ENCODE data around the gene SLAMF9.

The SLAMF9 gene

DNA sequence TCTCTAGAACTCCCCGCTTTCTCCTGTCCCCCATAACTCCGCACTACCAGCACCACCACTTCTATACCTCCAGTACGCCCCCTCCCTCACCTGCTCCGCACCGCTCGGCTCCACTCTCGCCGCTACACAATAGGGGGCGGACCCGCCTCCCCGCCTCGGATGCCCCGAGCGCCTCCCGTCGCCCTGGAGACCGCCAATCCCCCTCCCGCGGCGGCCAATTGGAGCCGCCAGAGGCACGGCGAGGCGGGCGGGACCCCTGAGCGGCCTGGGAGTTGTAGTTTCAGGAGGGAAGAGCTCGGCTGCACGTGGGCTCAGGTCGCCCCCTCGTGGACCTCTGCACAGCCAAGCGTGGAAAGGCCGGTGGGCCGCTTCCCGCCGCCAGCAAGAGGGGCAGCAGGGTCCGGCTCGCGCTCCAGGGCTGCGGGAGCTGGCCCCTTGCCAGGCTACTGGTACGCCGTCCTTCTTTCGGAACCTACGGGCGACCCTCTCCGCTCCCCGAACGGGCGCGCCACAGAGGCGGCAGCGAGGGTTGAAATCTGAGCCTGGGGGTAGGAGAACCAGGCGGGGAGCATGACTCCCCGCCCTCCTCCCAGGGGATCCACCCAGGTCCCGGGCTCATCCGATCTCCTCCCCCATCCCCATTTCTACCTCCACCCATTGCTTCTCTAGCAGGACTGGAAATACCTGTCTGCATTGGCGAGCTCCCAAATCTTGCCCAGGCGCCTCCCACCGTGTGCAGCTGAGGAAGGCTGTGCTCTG is 8.4 kb downstream of the SLAMF9 start, which contains the start of gene IGSF9:
TSS of gene IGSF9 (minus strand) at position 131 of the 759 bp plus-strand sequence. CDS start 2,159 bp downstream, outside the sequence.
- peak; percentile 79 for DNase-seq (ENCODE audit: low spot score)

DNA sequence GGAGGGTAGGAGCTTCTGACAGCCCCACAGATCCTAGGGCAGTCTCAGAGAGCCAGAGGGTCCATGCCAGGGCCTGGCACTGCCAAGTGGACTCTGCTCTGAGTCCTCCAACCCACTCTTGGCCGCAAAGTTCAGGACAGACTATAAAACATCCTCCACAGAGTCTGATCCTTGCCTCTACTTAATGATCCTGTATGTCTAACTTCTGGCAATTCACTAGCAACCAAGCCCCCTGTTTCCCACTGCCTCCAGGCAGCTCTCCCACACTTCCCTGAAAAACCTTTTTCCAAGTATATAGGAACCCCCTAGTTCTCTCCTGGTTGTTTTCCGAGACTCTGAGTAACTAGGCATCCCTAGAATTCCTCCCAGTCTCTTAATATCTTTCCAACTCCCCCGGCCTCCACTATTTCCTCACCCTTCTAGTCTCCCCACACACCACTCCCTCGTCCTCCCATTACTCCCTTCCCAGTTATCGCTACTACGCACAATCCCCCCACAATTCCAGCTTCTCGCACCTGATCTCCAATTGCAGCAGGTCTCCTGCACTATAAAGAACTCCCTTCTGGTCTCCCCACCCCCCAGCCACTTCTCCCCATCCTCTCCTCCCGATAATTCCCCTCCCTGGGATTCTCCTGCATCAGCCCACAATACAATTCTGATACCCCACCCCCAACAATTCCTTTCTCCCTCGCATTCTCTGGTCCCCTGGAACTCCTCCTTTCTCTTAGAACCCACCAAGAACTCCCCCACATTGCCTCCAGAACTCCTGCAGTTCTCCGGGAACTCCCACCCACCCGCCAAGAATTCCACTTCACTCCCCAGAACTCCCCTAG is 9.2 kb downstream of the SLAMF9 start:
- DNase-seq (ENCODE audit: low spot score): no peak

DNA sequence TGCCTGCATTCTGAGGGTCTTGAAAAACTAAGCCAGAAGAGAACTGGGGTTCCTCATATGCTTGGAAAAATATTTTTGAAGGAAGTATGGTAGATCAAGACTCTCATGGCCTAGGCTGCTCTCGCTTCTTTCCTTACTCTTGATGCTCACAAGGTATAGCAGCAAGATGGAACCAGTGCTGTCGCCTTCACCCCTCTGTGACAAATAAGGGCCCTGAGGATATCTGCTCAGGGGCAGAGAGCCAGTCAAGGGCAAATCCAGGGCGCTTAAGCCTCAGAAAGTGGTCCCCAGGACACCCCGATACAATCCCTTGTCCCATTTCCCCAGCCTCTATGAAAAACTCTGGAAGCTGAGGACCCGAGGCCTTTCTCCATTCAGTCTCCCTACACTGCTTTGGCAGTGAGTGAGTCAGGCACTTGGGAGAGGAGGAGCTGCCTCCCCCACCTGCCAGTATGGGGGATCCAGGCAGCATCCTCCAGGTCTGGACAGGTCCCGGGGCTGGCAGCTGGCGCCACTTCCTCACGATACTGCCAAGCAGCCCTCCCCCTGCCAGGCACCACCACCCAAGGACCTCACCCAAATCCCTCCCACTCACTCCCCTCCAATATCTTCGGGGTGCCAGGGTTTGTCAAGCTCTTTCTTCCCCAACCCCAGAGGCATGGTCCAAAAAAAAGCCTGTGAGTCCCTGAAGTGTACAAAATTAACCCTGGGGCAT is 10.0 kb downstream of the SLAMF9 start:
- DNase-seq (ENCODE audit: low spot score): no peak

DNA sequence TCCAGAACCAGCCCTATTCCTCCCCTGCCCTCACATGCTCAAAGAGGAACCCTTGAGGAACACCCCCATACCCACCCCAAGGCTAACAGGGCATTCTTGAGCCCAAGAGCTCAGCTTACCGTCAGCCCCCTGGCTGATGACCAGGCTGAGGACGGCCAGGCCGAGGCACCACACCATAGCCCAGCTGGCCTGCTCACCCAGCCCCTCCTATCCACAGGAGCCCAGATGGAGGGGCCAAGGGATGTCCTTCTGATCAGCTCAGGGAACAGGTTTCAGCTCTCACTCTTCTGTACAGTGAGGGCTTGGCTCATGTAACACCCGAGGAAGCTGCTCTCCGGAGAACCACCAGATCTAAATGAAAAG is 10.8 kb downstream of the SLAMF9 start:
- DNase-seq (ENCODE audit: low spot score): no peak

DNA sequence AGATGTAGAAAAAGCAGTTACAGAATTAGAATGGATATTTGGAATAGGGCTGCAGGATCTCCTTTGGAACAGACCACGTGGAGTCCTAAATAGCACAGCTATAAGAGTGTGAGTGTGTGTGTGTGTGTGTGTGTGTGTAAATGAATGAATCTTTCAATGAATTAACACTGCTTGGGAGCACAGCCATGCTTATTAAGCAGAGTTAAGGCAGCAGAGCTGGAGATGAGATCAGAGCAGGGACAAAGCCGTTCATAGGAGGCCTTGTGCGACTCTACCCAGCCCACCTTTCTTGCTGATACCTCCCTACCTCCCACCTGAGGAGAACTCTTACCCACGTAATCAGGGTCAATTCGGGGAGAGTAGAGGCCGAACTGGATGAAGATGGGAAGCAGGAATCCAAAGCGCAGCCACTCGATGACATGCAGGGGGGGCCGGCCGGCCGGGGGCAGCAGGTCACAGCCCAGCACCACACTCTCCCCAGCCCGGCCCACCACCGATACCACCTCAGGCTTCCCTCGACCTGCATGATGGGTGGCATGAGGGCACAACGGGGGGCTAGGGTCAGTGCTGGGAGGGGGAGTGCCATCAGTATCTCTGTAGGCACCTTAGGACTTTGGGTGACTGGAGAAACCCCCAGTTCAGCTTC is 11.3 kb downstream of the SLAMF9 start:
- DNase-seq (ENCODE audit: low spot score): no peak

DNA sequence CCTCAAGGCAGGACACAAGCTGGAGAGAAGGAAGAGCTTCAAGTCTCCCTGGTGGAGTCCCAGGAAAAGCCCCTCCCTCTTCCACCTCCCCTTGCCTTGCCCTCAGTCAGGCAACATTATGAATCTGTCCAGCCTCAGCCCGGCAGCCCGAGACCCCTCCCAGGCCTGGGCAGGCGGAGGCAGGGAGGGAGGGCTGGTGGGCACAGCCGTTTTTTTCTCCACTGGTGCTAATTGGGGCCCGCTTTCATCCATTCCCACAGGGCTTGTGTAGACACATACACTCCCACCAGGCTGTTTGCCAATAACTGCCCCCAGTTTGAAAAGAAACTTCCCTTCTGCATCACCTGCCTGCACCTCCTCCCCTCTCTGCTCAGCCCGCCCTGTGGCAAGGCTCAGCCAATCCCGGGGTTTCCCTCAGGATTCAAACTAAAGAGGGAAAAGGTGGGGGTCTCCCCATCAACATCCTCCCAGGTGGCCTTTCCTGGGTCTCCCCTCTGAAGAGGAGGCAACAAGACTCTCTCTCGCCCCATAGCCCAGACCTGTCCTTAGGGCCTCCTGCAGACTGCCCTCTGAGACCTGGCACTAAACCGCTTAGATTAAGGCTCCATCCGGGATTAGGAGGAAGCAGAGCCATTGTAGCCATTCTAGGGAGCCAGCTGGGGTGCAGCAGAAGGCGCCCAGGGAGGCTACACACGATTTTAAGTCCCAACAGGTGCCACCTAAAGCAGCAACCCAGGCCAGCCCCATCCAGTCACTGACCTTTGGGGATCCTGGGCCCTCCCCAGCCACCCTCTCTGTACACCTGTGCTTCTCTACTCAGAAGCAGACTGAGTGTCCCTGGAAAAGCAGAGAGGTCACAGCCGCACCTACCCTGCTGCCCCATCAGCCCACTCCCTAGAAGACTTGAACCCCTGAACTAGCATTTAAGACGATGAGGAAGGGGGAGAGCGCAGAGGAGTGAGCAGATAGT is 12.2 kb downstream of the SLAMF9 start:
- DNase-seq (ENCODE audit: low spot score): no peak

DNA sequence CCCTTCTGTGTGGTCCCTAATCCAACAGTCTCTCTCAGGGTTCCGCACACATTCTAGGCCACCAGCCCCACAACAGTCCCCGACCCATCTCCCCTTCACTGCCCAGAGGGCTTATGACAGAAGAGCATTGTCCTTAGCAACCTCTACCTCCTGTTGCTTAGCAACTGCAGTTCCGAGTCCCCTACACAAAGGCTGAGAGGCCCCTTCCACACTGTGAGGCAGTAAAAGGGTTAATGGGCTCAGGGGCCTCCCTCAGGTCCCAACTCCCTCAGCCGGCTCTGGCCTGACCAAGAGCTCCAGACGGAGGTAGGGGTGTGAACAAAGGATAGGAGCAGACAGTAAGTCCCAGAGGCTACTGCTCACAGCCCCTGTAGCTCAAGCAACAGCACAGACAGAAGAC is 12.9 kb downstream of the SLAMF9 start:
- DNase-seq (ENCODE audit: low spot score): no peak

DNA sequence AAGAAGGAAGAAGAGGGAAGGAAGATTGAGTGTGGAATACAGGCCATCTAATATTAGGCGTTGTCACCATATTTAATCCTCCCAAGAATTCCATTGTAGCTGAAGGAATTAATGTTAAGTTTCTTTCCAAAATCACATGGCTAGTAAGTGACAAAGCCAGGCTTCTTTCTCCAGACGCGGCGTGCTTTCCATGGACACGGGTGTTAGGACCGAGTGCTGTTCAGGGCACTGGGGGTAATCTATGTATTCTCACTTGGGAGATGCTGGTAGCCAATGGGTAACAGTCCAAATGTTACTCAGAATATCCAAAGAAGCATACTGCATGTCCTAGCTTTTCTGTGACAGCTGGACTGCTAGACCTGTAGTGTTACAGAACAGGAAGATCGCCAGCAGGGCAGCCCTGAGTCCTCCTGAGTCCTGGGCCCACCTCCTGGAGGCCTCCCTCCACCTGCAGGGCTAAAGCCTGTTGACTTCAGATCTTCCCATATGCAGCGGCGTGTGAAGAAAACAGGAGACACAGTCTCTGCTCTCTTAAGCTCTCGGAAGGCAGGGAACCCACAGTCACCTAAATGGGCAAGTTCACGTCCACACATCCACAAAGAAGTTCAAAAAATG is 13.9 kb downstream of the SLAMF9 start:
- no peak for DNase-seq (ENCODE audit: low spot score)

DNA sequence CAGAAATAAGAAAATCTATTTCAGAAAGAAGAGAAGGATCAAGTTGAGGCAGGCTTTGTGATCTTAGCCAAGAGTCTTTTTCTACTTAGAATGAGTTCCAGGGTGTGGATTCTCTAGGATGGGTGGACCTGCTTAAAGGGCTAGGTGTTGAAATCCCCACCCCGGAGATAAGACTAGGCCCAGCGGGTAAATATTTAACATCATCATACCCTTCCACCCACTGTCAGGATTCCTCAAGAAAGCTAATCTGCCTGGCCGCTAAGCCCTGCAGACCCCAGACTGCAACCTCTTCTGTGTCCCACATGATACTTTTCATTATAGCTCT is 14.4 kb downstream of the SLAMF9 start:
- DNase-seq (ENCODE audit: low spot score): no peak

DNA sequence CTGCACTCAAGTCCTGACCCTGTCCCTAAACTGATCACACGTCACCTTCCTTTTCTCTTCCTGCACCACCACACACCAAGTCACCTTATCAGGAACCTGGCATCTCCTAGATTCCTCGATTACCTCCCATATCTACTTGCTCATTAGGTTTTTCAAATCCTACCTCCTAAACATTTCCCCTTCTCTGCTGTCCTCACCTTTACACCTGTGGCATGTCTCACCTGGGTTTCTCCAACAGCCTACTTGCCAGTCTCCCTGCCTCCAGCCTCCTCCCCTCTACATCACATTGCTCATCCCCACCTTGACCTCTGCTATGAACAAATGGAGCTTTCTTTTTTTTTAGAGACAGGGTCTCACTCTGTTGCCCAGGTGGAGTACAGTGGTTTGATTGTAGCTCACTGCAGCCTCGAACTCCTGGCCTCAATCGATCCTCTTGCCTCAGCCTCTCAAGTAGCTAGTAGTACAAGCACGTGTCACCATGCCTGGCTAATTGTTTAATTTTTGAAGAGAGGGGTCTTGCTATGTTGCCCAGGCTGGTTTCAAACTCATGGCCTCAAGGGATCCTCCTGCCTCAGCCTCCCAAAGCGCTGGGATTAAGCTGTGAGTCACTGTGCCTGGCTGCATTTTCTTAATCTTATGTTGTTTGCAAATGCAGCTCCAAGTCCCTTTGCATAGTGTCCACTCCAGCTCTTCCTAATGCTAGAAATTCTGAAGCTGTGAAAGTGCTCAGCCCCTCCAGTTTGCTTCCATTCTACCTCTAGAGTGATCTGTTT is 14.9 kb downstream of the SLAMF9 start:
- DNase-seq (ENCODE audit: low spot score): no peak

DNA sequence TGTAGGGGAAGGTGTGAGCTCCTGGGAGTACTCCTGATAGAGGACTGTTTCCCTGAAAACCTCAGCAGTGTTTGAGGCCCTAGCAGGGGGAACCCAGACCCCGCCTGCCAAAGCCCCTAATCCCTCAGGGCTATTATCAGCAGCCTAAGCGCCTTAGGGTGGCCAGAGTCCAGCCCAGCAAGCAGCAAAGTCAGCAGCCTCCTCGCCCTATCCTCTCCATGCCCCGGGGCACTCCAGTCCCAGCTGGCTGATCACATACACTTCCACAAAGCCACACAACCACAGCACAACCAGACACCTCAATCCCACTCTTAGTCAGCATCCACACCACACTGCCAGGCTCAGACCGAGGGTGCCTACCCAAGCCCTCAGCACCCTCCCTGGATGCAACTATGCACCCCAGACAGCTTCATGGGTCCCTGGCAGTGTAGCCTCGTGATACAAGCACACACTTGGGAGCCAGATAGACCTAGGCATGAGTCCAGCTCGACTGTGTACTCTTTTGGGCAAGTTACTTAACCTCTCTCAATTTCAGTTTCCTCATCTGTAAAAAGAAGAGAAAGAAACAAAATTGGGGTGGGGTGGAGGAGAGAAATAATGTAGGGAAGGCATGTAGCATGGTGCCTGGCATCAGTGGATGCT is 15.7 kb downstream of the SLAMF9 start:
- DNase-seq (ENCODE audit: low spot score): no peak

DNA sequence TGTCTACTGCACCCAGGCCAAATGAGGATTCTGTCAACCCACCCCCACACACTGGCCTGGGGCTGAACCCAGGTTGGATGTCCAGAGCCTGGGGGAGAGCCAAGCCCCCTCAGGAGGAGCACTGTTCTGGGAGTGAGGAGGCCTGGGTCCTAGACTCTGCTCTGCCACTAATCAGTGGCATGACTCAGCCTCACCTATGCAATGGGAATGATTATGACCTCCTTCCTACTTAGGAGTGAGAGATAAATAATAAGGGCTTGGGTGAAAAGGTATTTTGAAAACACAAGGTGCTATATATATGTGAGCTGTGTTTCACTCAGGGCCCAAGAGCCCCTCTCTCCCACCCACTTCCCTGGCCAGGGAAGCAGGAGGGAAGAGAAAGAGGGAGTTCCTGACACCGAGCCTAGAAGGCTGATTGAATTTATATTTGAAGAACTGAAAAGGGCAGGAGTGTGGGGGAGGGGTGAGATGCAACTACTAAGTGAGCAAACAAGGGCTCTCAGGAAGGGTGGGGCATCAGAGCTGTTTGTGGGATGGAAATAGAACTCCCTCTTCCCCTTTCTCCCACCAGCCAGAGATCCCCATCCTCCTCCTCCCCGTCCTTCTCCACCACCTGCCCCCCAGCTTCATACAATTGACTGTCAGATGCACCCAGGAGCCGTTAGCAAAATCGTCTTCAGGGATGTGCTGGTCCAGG is 16.8 kb downstream of the SLAMF9 start:
- DNase-seq (ENCODE audit: low spot score): no peak

DNA sequence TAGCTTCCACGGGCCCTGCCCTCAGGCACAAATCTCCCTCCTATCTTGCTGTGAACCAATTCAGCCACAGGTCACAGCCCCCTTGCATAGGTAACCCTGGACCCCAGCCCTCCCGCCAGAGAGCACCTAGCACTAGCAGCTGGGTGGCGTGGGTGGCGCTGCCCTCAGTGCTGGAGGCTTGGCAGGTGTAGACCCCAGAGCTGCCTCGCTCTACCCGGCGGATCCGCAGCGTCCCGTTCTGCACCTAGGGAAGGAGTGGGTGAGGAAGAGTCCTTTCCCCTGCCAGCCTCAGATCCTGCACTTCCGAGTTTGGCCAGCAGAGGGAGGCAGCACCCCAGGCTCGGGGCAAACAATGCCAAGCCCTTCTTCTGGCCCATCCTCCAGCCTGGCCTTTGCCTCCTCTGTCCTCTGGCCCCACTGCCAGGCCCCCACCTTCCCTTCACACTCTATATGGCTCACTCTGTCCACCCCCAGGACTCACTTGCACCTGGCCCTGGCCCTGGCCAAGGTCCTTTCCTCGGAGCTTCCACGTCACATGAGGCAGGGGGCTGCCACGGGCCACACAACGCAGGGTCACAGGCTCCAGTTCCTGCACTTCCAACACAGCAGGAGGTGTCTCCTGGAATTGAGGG is 17.6 kb downstream of the SLAMF9 start:
- peak; percentile 80 for DNase-seq (ENCODE audit: low spot score)

DNA sequence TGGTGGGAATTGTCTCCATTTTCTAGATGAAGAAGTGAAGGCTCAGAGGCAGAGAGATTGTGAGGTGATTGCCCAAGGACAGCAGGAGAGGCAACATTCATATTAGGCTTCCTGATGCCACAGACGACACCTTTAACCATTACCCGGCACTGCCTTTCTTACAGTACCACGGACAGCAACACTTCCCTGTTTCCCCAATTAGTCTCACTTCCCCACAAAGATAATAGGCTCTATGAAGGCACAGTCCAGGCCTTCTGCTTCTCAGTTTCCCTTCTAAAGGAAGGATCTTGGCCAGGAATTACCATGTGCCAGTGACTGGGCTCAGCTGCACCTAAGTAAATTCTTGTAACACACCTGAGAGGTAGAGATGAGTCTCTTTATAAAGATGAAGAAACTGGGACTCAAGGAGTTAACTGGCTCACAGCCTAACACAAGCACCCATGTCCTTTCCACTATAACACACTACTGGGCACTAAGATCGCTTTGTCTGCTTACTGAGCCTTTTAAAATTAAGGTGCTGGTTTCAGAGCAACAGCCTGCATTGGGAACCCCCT is 18.2 kb downstream of the SLAMF9 start:
- no peak for DNase-seq (ENCODE audit: low spot score)

DNA sequence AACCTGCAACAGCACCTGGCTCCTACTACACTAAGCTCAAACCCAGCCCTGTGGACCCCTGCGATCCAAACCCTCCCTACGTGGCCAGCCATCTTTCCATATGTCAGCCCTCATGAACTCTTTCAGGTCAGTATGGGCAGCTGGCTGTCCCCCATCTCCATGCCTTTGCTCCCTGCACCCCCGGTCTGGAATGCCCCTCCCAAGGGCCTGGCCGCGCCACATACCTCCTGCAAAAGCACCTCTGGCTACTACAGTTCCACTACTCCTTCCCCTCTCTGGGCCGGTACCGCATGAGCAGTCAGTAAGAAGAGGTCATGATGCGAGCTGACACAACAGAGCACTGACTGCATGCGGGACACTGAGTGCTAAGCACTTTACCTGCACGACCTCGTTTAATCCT is 18.7 kb downstream of the SLAMF9 start:
- DNase-seq (ENCODE audit: low spot score): no peak

DNA sequence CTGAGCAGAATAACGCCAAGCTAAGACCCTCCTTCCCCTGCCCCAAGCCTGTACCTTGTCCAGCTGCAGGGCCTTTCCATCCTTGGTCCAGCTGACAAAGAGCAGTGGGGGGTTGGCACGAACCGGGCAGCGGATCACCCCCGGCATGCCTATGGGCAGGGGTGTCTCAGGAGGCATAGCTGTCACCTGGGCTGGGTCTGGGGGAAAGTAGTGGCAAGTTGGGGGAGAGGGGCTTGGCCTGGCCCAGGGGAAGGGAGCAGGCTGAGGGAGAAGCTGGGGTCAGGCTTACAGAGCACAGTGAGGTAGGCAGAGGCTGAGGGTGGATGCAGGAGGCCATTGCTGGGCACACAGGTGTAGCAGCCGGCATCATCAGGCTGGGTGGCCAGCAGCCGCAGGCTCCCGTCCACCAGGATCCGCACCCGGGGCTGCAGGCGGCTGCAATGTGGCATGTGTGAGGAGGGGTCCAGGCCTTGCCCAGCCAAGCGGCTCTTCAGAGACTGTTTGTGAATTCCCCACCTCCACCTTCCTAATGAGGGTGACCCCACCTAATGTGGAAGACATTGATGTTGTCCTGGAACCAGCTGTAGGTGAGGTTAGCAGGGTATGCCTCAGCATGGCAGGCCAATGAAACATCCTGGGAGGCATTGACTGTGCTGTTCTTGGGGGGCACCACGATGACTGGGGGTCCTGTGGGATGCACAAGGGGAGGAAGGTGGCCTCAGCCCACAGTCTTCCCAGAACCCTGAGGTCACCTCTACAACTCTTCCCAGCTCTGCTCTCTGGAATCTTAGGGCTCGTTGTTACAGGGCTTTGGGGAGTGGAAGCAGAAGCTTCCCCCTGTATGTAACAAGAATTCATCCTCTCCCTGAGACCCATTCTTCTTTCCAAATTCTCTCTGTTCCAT is 19.6 kb downstream of the SLAMF9 start:
- no peak for DNase-seq (ENCODE audit: low spot score)

DNA sequence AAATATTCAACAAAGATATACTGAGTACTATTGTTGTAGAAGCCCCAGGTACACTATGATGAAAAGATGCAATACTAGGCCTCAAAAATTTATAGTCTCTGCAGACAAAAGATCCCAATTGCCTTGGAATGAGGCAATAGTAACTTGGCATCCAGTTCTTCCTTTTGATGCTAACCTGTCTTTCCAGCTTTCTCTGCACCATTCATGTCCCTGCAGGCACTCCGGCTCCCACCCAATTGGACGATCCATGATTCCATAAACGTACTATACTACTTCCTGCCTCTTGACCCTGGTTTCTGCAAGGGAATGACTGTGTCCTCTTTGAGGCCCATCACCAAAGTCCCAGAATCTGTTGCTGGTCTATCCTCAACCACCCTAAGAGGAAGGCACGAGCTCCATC is 20.7 kb downstream of the SLAMF9 start:
- DNase-seq (ENCODE audit: low spot score): no peak

Data from HuH-7.5 (cell line).